ENCODE measurements around the gene HEYL. TPM values are rescaled to one million over a fixed set of nuclear protein-coding genes. Genes with fewer than 3 reads are reported as not detected.
A peak's percentile ranks its signal among the peaks of the same experiment; 100 is the strongest.

The HEYL gene
- 4.4 TPM for polyA plus RNA-seq (2013, experiment 1 of 2; ENCODE audit: insufficient read length)
- 15.4 TPM for polyA plus RNA-seq (2013, experiment 2 of 2; ENCODE audit: insufficient read length)

- DNase-seq, result peak; percentile 58
Measured at GRCh38 chr1:39639305-39640130, at the start of gene HEYL. Gene HEYL (minus strand): TSS chr1:39639643. CDS start chr1:39639625, 18 bp downstream.

DNA sequence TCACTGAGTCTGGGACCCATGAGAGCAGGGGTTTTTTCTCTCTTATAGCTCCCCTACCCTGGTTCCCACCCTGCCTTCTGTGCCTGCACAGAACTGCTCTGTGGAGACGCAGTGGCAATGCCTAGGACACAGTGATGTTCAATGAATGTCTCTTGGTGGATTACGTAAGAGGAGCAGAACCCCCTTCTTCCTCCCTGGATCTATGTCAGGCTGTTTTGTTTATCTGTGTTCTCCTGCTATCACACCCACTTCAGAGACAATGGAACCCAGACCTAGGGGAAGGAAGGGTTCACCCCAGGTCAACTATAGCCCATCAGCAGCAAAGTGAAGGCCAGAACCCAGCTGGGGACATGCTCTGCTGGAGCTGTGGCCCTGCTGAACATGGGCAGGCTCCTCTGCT is 49.8 kb upstream of the HEYL start:
- DNase-seq, result no peak

DNA sequence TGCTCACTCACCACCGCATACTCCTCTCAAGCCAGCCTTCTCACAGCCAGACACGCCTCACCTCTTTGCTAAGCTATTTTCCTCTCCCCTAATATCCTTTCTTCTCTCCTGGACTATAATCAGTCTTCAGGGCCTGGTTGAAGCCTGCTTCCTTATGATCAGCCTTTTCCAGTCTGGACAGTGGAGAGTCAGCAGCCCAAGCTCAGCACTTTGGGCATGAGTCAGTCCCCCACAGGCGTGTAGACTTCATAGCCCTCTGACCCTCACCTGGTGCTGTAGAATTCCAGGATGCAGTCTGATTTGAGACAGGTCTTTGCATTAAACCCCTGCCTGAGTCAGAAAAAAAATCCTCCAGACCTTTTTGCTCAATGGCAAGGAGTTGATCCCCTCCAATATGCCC is 49.3 kb upstream of the HEYL start:
- no peak for DNase-seq

DNA sequence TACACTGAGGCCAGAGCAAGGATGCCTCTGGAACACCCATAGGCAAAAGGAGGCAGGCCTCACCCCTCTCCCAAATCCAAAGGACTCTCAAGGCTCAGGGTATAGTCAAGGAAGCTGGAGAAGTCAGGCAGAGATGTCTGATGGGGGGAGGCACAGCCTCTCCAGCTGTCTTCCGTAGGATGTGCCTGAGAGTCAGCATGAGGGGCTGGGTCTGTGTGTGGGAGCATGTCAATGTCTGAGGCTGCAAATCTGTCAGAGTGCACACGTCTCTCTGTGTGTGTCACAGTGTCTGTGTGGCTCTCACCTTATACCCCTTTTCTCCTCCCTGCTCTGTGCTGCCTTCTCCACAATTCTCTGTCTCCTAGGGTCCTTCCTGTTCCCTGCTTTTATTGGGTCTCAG is 47.8 kb upstream of the HEYL start:
- no peak for DNase-seq

GRCh38 chr1:39685071-39685470 is 45.6 kb upstream of the HEYL start:
- no peak for DNase-seq

- DNase-seq, result no peak
Measured at GRCh38 chr1:39684313-39684664, 44.8 kb upstream of the HEYL start.

DNA sequence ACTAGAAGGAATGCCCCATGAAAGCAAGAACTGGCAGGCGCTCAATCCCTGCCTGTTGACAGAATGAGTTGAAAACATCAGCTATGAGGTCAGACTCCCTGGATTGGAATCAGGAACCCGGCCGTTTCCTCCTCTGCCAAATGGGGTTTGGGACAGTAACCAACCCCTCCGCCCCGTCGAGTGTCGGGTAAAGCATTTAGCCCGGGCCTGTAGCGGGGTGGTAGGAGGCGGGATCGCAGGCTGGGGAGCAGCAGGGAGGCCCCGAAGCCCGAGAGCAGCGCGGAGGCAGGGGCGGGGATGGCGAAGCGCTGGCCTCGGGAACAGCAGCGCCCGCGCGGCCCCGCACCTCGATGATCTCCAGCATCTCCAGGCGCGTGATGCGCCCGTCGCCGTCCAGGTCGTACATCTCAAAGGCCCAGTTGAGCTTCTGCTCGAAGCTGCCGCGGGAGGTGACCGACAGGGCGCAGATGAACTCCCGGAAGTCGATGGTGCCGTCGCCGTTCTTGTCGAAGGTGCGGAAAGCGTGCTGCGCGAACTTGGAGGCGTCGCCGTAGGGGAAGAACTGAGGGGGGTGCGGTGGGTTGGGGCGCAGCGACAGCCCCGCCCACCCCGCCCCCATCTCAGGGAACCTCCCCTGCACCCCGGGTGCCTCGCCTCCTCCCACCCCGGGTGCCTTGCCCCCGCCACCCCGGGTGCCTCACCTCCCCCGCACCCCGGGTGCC is 44.3 kb upstream of the HEYL start:
- no peak for DNase-seq

- no peak for DNase-seq
Measured at GRCh38 chr1:39681999-39682398, 42.6 kb upstream of the HEYL start.

GRCh38 chr1:39681294-39681693 is 41.9 kb upstream of the HEYL start:
- DNase-seq, result no peak

DNA sequence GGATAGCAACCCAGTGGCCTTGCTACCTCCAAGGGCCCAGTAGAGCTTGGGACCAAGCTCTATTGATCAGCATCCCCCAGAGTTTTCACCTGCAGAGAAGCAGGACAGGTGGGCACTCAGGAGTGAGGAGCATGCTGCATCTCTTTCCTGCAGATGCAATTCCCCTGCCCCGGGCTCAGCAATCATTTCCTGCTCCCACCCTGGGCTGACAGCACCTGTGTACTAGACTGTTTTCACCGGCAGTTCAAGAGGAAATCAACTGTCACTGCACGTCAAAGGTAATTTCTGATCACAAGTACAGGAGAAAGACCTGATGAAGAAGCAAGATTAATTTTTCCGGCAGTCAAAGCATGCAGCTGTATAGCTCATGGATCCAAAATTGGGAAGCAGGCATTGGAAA is 41.3 kb upstream of the HEYL start:
- DNase-seq, result no peak

DNA sequence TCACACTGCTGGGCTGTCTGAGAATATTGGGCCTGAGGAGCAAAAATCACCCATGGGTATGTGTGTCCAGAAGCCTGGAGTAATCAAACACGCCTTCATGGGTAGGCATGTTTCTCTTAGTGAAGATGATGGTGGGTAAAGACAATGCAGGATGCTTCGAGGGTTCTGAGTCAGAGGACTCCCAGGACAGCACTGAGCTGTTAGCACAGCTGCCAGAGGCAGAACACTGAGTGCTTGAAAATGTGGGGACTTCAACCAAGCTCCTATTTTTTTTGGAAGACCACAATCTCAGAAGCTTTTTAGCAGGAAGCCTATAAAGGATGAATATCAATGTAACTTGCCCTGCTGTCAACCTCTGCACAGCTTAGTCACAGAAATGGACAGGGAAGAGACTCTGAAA is 40.4 kb upstream of the HEYL start:
- no peak for DNase-seq

DNA sequence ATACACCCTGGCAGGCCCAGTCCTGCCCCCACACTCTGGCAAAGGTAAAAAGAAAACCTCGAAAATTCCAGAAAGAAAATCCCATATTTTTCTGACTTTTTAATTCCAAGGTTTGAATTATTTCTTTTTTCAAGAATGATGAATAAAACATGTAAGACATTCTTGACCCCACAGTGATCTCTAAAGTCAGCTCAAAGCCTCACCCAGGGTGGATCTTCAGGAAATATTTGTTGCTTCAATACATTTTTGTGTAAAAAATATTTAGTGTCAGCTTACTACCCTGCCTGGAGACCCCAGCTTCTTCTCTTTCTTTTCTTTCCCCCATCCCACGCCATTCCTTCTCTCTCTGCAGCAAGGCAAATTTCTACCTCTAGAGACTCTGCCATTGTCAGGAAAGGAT is 39.4 kb upstream of the HEYL start:
- no peak for DNase-seq

DNA sequence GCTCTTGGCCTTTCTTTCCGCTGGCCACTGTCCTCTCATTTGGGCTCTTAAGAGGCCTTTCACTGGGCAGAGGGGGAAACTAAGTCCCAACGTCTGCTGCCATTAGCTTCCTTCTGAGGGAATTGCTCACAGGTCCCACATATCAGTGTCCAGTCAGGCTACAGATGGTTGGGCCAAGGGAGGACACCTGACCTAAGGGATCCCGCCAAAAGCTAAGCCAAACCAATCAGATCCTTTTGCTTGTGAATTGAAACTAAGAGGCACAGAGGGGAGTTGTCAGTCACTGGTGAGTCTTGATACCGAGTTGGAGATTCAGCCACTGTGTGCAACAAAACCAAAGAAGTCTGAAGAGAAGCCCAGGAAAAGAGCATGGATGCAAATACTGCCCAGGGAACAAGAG is 38.2 kb upstream of the HEYL start:
- DNase-seq, result no peak

DNA sequence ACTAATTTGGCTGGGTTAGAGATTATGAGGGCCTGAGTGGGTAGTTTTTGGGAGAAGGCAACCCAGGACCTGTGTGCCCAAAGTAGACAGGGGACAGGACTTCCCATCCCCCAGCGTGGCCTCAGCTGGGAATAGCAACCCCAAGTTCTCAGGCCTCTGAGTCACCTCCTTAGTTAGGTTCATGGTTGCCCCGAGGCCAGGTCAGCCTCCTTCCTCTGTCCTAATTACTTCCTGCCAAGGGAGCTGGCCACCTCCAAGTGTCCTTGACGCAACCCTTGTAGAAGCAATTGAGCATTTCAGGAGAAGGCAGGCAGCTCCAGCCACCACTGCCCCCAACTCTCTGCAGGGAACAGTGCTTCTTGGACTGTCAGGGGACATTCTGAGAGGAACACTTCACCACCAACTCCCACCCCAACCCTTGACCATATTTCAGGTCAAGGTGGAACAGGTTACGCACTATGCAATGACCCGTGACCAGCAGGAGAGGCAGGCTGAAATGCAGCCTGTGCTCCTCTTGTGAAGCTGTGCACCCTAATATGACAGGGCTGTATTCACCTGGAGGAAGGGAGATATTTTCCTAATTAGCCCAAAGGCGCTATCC is 37.6 kb upstream of the HEYL start:
- DNase-seq, result no peak

- DNase-seq, result no peak
Measured at GRCh38 chr1:39675220-39675619, 35.8 kb upstream of the HEYL start.

DNA sequence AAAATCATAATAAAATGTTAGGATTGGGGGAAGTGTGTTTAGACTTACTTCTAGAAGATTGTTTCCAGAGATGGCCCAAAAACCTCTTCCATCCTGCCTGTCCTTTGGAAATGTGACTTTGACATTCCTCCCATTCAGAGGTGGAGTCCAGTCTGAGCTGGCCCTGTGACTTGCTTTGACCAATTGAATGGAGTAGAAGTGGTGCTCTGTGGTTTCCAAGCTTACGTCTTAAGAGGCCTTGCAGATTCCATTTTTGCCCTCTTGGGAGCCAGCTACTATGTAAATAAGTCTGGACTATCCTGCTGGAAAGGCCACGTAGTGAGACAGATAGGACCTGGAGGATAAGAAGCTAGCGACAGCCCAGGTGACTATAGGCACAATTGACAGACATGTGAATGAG is 33.8 kb upstream of the HEYL start:
- no peak for DNase-seq

- no peak for DNase-seq
Measured at GRCh38 chr1:39672551-39672947, 33.1 kb upstream of the HEYL start.

DNA sequence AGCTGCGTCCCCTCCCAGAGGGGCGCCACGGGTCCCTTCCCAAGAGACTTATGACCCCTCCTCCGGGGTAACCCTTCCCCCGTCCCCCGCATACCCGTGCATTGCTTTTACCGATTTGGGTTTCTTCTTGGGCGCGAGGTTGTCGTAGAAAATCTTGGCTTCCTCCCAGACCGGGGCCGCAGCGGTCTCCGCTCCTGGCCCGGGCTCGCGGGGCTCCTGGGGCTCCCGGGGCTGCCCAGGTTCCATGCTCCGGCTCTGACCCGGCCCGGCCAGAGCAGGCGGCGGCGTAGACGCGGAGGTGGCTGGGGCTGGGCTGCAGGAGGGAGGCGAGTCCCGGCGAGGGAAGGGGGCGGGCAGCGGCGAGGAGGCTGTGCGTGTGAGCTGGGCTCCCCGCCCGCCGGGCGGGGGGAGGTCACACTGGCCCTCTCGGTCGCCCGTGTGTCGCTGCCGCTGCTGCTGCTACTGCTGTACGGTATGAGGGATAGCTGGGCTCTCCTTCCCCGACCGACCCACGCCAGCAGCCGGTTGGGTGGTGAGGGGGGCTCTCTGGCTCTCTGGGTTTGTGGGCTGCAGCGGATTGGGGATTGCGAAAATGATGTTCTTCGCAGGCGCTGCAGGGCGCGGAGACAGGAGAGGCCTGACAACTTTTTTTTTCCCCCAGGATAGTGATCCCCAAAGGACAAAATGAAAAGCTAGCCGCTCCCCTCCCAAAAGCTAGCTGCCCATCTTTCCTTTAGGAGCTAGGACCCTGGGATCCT is 32.5 kb upstream of the HEYL start, which contains the start of gene NT5C1A:
Gene NT5C1A (minus strand): TSS at position 315 of the 758 bp plus-strand sequence. CDS start 69 bp downstream, at position 246.
- DNase-seq, result no peak

- no peak for DNase-seq
Measured at GRCh38 chr1:39671433-39671792, 32.0 kb upstream of the HEYL start.

GRCh38 chr1:39670689-39671088 is 31.2 kb upstream of the HEYL start:
- no peak for DNase-seq

- no peak for DNase-seq
Measured at GRCh38 chr1:39668894-39669293, 29.5 kb upstream of the HEYL start.

GRCh38 chr1:39668111-39668510 is 28.7 kb upstream of the HEYL start:
- no peak for DNase-seq

DNA sequence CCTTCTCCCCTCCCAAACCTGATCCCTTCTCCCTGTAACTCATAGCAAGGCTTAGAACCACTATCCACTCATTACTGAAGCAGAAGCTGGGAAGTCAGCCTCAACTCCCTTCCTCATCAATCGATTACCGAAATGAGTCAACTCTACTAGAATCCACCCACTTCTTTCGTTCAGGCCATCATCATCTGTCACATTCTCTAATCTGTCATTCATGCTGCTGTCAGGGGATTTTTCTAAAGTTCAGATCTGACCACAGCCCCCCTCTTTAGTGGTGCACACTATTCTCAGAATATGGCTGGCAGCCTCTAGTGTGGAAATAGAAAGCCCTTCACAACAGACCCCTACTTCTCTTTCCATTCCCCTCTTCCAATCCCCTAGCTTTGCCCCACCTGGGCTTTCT is 27.3 kb upstream of the HEYL start:
- DNase-seq, result no peak

Measured in fibroblast of skin of back (primary cell).